Mucosa of rectum (tissue), 2 donors: ENCODE results near the gene CLUH.

Experiments
- H3K27ac ChIP-seq, 2 donors: one replicate each; pipeline ENCODE4 v1.7.0; 2013; ENCODE audit warnings: inconsistent platforms in 2 of 2, low read depth in 2 of 2, low read length in 2 of 2
- H3K27me3 ChIP-seq, 2 donors: one replicate each; pipeline ENCODE4 v1.7.0; 2013; ENCODE audit warnings: low read length in 2 of 2; ENCODE audit not compliant: control insufficient read depth in 2 of 2, insufficient read depth in 2 of 2
- H3K36me3 ChIP-seq, 2 donors: one replicate each; pipeline ENCODE4 v1.7.0; 2013; ENCODE audit warnings: low read length in 2 of 2; ENCODE audit not compliant: control insufficient read depth in 2 of 2, insufficient read depth in 2 of 2
- H3K4me1 ChIP-seq, 2 donors: one replicate each; pipeline ENCODE4 v1.7.0; 2013; ENCODE audit warnings: low read length in 2 of 2, mild to moderate bottlenecking in 1 of 2; ENCODE audit not compliant: control insufficient read depth in 2 of 2, insufficient read depth in 2 of 2
- H3K4me3 ChIP-seq, 2 donors: one replicate each; pipeline ENCODE4 v1.7.0; 2013; ENCODE audit warnings: low read length in 2 of 2
- H3K9ac ChIP-seq, 2 donors: one replicate each; pipeline ENCODE4 v1.7.0; 2013; ENCODE audit warnings: low read length in 2 of 2, low read depth in 1 of 2, mild to moderate bottlenecking in 1 of 2
- H3K9me3 ChIP-seq, 2 donors: one replicate each; pipeline ENCODE4 v1.7.0; 2013; ENCODE audit warnings: low read length in 2 of 2; ENCODE audit not compliant: control insufficient read depth in 2 of 2
- donor health status: healthy.
- donor health status: Normal muscosa, but diverticular disease.

CLUH gene, protein sequence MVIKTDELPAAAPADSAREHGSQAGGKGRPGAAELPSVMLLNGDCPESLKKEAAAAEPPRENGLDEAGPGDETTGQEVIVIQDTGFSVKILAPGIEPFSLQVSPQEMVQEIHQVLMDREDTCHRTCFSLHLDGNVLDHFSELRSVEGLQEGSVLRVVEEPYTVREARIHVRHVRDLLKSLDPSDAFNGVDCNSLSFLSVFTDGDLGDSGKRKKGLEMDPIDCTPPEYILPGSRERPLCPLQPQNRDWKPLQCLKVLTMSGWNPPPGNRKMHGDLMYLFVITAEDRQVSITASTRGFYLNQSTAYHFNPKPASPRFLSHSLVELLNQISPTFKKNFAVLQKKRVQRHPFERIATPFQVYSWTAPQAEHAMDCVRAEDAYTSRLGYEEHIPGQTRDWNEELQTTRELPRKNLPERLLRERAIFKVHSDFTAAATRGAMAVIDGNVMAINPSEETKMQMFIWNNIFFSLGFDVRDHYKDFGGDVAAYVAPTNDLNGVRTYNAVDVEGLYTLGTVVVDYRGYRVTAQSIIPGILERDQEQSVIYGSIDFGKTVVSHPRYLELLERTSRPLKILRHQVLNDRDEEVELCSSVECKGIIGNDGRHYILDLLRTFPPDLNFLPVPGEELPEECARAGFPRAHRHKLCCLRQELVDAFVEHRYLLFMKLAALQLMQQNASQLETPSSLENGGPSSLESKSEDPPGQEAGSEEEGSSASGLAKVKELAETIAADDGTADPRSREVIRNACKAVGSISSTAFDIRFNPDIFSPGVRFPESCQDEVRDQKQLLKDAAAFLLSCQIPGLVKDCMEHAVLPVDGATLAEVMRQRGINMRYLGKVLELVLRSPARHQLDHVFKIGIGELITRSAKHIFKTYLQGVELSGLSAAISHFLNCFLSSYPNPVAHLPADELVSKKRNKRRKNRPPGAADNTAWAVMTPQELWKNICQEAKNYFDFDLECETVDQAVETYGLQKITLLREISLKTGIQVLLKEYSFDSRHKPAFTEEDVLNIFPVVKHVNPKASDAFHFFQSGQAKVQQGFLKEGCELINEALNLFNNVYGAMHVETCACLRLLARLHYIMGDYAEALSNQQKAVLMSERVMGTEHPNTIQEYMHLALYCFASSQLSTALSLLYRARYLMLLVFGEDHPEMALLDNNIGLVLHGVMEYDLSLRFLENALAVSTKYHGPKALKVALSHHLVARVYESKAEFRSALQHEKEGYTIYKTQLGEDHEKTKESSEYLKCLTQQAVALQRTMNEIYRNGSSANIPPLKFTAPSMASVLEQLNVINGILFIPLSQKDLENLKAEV (N-terminal part only)

GRCh38 chr17:2711608-2712299 lies at the start of gene CLUH:
Gene CLUH, minus strand, starts transcription at chr17:2711764. Its CDS starts 103 bp downstream, at chr17:2711661.
- no peaks in the 10 kb centered on the region for H3K36me3 ChIP-seq
- peak within 1 kb of the TSS; percentile 80 to 88 for H3K4me3 ChIP-seq
- peak within 1 kb of the TSS; percentile 89 for H3K27ac ChIP-seq
- H3K4me1 ChIP-seq, result peaks cover 39 to 40% of the 10 kb centered on the region in 2 donors
- no peaks in the 10 kb centered on the region for H3K9me3 ChIP-seq
- peak within 1 kb of the TSS; percentile 87 to 91 for H3K9ac ChIP-seq
- no peaks in the 10 kb centered on the region for H3K27me3 ChIP-seq

DNA sequence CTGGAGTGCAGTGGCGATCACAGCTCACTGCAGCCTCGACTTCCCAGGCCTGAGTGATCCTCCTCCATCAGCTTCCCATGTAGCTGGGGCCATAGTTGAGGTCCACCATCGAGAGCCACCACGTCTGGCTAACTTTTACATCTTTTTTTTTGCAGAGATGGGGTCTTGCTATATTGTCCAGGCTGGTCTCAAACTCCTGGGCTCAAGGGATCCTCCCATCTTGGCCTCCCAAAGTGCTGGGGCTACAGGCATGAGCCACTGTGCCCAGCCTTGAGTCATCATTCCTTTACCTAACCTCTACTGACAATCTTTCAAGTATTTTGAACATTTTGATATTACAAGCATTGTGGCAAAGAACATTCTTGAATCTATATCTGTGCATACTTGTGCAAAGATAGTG lies 47.3 kb upstream of the CLUH start:
- no peaks in the 10 kb centered on the region for H3K36me3 ChIP-seq
- H3K27ac ChIP-seq, result no peak overlapping the region
- H3K4me3 ChIP-seq, result no peak overlapping the region
- peaks cover 5 to 11% of the 10 kb centered on the region in 2 donors for H3K27me3 ChIP-seq
- H3K9ac ChIP-seq, result no peak overlapping the region
- H3K9me3 ChIP-seq, result no peaks in the 10 kb centered on the region
- peaks cover 0 to 2% of the 10 kb centered on the region in 2 donors for H3K4me1 ChIP-seq

DNA sequence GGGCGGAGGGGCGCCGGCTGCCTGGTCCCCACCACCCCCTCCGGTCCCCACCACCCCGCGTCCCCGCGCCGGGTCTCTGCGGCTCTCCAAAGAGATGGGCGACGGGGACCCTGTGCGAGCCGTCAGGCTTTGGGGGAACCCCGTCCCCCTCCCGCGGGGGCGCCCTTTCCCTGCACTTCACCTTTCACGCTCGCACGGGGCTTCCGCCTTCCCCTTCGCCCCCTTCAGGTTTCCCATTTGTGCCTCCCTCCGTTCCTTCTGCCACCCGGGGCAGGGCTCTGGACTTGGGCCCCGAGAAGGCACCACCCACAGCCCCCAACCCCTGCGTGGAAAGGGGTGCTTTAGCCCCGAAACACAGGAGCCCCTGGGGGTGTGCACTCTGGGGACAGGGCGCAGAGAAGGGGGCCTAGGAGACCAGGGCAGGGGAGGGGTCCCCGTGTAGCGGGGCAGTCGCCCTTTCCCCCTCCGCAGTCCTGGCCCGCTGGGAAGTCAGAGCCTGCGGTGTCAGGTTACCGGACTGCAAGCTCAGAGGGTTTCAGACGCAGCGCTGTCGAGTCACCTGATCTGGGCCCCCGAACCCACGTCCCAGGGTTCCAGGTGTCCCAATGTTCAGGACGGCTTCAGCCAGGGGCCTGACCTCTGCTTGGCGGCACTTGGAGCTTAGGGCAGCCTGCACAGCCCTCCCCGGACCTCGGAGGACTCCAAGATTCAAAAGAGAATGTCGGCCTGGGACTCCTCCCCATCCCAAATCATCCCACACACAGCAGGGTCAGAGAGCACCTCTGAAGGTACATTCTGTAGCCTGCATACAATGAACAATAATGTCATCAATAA lies 44.5 kb upstream of the CLUH start:
- Histone ChIP-seq H3K27me3 (peaks cover 5 to 11% of the 10 kb centered on the region in 2 donors), H3K27ac (no peak overlapping the region), H3K36me3 (no peaks in the 10 kb centered on the region), H3K4me1 (peaks cover 0 to 2% of the 10 kb centered on the region in 2 donors), H3K9ac (peak overlapping the region in 1 of 2 donors; percentile 62), H3K9me3 (no peaks in the 10 kb centered on the region), H3K4me3 (peak overlapping the region; percentile 37 to 50)

- H3K4me1 ChIP-seq, result peaks cover 0 to under 1% of the 10 kb centered on the region in 2 donors
- peaks cover 17 to 22% of the 10 kb centered on the region in 2 donors for H3K27me3 ChIP-seq
- H3K4me3 ChIP-seq, result no peak overlapping the region
- no peaks in the 10 kb centered on the region for H3K36me3 ChIP-seq
- no peak overlapping the region for H3K27ac ChIP-seq
- no peak overlapping the region for H3K9ac ChIP-seq
- no peaks in the 10 kb centered on the region for H3K9me3 ChIP-seq
Observed at GRCh38 chr17:2751491-2751890, 39.9 kb upstream of the CLUH start.

- no peak overlapping the region for H3K9ac ChIP-seq
- H3K27ac ChIP-seq, result no peak overlapping the region
- no peak overlapping the region for H3K4me3 ChIP-seq
- H3K4me1 ChIP-seq, result no peaks in the 10 kb centered on the region
- peaks cover 16 to 21% of the 10 kb centered on the region in 2 donors for H3K27me3 ChIP-seq
- no peaks in the 10 kb centered on the region for H3K9me3 ChIP-seq
- no peaks in the 10 kb centered on the region for H3K36me3 ChIP-seq
Observed at GRCh38 chr17:2750721-2751120, 39.2 kb upstream of the CLUH start.

GRCh38 chr17:2749784-2750181 lies 38.2 kb upstream of the CLUH start:
- H3K9ac ChIP-seq, result no peak overlapping the region
- H3K27ac ChIP-seq, result no peak overlapping the region
- no peaks in the 10 kb centered on the region for H3K4me1 ChIP-seq
- no peaks in the 10 kb centered on the region for H3K9me3 ChIP-seq
- H3K36me3 ChIP-seq, result no peaks in the 10 kb centered on the region
- H3K4me3 ChIP-seq, result no peak overlapping the region
- peaks cover 19 to 26% of the 10 kb centered on the region in 2 donors for H3K27me3 ChIP-seq

GRCh38 chr17:2749058-2749783 lies 37.7 kb upstream of the CLUH start, which contains the start of gene CCDC92B:
Gene CCDC92B, minus strand, starts transcription at chr17:2749652. Its CDS starts 14,507 bp downstream, at chr17:2735145.
- Histone ChIP-seq H3K27ac (no peak within 1 kb of the TSS), H3K36me3 (no peaks in the 10 kb centered on the region), H3K4me1 (no peaks in the 10 kb centered on the region), H3K9ac (no peak within 1 kb of the TSS), H3K27me3 (peaks cover 23 to 29% of the 10 kb centered on the region in 2 donors), H3K4me3 (no peak within 1 kb of the TSS), H3K9me3 (no peaks in the 10 kb centered on the region)

- H3K4me1 ChIP-seq, result no peaks in the 10 kb centered on the region
- H3K27me3 ChIP-seq, result peaks cover 26 to 29% of the 10 kb centered on the region in 2 donors
- H3K36me3 ChIP-seq, result no peaks in the 10 kb centered on the region
- H3K4me3 ChIP-seq, result no peak overlapping the region
- no peak overlapping the region for H3K9ac ChIP-seq
- no peak overlapping the region for H3K27ac ChIP-seq
- no peaks in the 10 kb centered on the region for H3K9me3 ChIP-seq
Observed at GRCh38 chr17:2745317-2746037, 33.9 kb upstream of the CLUH start.
